Superior temporal gyrus (tissue), 1 donor: ENCODE results near the gene BRINP1.

Experiments
- DNase-seq: peaks from one replicate; pipeline ENCODE4 v3.0.0-alpha.2; 2016; ENCODE audit errors: extremely low spot score

BRINP1 gene, protein sequence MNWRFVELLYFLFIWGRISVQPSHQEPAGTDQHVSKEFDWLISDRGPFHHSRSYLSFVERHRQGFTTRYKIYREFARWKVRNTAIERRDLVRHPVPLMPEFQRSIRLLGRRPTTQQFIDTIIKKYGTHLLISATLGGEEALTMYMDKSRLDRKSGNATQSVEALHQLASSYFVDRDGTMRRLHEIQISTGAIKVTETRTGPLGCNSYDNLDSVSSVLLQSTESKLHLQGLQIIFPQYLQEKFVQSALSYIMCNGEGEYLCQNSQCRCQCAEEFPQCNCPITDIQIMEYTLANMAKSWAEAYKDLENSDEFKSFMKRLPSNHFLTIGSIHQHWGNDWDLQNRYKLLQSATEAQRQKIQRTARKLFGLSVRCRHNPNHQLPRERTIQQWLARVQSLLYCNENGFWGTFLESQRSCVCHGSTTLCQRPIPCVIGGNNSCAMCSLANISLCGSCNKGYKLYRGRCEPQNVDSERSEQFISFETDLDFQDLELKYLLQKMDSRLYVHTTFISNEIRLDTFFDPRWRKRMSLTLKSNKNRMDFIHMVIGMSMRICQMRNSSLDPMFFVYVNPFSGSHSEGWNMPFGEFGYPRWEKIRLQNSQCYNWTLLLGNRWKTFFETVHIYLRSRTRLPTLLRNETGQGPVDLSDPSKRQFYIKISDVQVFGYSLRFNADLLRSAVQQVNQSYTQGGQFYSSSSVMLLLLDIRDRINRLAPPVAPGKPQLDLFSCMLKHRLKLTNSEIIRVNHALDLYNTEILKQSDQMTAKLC

DNA sequence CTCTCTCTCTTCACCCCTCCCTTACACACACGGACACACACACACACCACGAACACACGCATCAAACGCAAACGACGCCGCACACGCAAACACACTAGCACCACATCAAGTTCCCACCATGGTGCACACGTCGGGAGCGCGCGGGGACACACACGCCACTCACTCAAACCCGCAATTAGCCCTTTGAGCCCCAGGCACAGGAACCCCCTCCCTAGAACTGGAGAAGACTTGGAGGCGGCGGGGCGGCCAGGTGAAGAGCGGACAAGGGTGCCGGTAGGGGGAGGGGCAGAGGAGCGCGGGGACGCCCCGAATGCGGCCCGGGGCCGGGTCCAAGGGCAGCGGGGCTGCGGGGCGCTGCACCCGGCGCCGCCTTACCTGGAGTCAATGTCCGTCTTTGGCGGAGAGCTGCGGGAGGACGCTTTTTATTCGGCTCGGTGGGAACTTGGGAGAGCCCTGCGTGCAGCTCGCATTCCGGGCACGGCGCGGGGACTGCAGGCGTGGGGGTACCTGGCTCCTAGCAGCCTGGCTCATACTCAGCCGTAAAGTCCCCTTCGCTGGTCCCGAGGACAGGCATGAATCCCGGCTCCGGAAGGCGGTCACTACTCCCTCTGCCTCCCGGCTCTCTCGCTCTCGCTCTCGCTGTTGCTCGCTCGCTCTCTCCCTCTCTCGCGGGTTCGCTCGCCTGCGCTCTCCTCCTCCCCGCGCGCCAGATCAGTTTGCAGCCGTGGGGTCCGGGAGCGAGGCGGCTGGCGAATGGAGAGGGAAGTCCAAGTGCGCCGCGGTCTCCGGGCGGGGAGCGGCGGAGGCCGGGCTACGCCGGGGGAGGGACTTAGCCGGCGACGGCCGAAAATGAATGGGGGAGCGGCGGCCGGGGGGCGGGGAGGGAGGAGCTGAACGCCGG, at the start of gene BRINP1:
BRINP1 (minus strand) TSS at position 755 of the 901 bp plus-strand sequence. CDS start 56,080 bp downstream, outside the sequence.
- peak; percentile 61 for DNase-seq

DNA sequence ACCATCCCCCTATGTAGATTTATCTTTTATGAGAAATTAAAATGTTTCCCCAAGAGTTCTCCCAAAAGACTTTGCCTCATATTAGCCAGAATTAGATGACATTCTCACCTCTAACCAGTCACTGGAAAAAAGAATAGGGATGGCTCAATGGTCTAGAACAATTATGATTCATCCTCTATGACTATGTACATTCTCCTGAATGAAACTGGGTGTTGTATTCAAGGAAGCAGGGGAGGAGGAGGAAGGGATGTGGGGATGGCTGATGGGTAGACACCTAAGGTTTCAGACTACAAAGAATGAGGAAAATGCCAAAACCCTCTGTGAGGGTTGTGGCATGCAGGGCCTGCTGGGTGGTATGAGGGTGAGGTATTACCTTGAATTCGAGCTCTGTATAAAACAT, 49.5 kb upstream of the BRINP1 start:
- DNase-seq, result no peak

DNA sequence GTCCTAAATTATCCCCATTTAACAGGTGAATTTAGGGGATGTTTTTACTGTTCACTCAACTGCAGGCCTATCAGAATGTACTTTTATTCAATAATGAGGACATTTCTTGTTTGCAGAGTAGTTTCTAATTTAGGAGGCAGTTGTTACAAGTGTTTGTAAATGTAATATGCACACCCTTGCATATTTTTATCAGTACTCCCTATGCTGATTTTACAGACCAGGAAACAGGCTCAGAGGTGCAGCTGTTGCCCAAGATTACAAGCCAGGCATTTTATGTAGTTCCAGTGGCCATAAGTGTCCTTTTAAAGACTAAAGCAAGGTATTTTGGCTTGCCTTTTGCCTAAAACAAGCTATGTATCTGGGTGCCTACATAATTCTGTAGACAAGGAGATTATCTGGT, 47.6 kb upstream of the BRINP1 start:
- DNase-seq, result no peak

DNA sequence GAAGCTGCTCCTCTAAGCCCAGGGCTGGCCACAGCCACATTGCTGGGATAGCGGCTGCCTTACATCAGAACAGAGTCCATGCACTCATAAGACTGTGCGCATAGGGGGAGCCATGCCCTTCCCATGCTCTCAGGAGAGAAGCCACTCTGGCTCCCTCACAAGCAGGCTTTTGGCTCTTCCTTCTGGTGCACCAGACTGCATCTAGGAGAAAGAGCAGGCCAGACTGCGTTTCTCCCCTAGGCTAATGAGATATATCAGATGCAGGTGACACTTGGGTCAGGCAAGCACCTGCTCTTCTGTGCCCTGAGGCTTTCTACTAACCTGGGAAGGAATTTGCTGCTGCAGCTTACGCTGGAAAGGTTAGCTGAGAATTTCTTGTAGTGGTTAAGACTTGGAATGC, 43.2 kb upstream of the BRINP1 start:
- DNase-seq, result no peak

DNA sequence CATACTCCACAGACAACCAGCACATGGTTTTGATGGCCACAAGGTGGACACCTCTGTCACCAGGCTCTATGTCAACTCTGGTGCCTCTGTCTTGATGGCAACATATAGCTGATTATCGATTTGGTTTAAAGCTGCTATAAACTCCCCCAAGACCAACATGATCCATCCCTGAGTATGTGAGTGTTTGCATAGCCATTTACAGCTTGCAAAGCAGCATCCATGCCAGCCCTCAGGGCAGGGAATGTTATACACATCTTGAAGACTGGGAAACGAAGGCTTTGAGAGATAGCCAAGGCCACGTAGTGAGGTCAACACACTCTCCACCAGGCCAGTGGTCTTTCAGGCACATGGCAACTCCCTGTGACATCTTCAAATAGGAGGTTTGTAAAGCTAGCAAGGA, 40.3 kb upstream of the BRINP1 start:
- no peak for DNase-seq

DNA sequence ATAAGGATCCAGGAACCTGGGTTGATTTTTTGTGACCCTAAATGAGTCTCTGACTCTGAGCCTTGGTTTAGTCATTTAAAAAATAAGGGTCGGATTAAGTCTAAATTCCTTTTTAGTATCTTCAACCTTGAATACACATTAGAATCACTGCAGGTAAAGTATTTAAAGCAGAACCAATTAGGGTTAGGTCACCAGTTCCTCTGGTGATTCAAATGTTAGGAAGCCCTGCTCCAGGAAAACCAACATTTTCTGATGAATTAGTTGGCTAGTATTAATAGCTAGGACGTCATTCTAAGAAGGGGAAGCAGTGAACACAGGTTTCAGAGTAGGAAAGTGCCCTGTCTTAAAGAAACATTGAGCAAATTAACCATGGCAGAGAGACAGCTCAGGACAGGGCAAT, 31.4 kb upstream of the BRINP1 start:
- no peak for DNase-seq

DNA sequence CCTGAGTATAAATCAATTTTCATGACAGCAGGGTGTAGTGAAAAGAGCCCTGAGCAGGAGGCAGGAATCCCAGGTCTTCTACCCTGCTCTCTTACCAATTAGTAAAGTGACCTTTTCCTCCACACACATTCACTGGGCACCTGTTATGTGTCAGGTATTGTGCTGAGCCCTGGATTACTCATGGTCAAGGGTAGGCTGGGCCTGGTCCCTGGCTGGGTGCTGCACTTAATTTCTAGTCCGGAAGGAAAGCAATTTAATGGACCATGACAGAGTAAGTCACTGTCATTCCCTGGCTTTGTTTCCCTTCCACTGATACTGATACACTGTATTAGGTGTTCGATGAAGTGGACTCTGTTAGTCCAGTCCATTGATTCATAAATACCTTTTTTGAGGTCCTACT, 29.1 kb upstream of the BRINP1 start:
- DNase-seq, result no peak

DNA sequence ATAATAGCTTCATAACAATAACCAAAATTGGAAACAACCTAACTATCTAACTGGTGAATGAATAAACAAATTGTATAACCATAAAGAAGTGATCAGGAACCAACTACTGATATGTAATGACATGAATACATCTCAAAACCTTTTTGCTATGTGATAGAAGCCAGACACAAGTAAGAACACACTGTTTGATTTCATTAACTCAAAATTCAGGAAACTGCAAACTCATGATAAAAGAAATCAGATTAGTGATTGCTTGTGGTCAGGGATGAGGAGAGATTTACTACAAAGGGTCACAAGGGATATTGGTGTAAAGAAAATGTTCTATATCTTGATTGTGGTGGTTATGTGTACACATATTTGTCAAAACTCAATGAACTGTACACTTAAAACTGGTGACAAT, 22.6 kb upstream of the BRINP1 start:
- DNase-seq, result no peak

DNA sequence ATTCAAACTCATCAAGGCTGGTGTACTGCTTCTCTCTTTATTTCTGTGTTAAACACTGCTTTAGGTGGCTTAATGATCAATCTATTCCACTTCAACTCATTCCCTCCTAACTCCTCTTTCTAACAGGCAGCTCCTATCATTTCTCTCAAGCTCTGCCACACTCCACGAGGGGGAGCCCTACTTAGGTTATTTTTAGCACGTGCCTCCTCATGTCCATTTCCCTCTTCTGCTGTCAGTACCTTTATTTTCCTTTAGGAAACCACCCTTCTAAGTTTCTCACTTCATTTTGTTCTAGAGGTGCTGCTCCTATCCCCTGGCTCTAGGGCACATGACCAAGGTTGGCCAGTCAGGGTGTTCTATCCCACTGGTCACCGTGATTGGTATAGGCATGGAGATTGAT, 6.7 kb upstream of the BRINP1 start:
- no peak for DNase-seq

DNA sequence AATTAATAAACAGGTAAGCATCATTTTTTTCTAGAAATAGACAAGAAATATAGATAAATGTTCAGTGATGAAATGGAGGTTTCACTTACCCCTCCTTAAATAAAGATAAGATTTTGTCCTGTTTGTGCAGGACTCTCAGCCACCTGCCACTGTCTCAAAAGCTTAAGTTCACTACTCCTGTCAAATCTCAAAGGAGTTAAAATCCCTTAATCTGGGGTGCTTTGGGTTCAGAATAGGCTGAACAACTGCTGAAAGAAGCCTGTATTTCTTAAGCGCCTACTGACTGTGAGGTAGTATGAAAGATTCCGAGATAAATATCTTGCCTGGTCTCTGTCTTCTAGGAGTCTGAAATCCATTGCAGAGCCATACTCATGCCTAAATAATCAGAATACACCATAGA, 3.7 kb upstream of the BRINP1 start:
- no peak for DNase-seq

DNA sequence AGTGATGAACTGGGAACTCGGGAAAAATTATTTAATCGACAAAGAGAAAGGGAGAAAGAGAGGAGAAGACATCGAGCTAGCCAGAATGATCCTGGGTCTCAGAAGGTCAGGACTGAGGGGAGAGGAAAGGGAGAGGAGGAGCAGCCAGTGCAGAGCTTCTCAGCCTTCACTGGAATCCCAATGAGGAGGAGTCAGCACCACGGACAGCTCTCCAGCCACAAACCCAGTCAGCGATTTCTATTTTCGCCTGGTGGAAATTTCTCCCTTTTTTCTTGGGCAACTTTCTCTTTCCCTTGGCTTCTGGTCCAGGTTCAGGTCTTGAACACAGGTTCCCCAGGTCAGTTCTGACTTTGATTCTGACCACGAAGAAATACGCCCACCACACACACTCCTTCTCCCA, 1.6 kb upstream of the BRINP1 start:
- peak; percentile 55 for DNase-seq

DNA sequence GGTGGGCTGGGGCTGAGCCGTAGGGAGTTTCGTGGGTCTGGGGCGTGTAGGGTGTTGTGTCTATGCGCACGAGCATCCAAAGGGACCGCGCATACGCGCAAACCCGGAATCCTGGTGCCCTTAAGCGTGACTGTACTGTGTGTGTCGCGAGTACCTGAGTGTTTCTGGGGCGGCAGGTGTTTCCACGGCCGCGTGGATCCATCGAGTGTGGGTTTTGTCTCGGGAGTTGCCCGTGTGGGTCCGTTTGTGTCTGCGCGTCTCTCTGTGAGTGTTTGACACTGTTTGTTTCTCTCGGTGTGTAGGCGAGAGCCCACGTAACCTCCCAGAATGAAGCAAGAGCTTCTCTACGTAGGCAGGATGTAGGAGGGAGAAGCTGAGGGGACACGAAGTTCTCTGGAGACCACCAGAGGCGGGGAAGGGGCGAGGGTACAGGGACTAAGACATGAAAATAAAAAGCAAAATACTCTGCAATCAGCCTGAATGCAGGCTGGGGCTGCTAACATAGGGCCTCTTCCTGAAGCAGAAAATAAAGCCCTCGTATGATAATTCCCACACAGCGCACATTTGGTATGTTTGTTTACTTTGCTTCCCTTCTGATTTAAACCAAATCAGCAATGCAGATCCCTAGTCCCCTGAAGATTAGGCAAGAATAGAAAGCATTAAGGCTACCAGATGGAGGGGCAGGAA, 588 bp upstream of the BRINP1 start:
- no peak for DNase-seq

DNA sequence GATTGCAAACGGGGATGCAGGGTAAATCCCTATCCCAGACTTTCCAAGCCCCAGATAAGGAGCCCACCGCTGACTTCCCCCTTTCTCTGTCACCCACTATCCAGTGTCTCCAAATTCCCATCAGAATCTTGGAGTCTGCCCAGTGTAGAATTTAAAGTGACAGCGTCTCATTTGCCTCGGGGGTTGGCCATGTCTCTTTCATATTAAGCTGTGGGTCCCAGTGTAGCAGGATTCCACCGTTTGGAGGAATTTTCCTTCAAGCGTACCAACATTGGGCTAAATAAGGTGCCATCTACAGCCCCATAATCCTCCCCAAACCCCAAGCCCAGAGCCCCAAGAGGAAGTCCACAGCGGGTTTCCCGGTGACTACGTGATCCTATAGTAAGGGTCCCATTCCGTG, 1.1 kb downstream of the BRINP1 start:
- peak; percentile 66 for DNase-seq

DNA sequence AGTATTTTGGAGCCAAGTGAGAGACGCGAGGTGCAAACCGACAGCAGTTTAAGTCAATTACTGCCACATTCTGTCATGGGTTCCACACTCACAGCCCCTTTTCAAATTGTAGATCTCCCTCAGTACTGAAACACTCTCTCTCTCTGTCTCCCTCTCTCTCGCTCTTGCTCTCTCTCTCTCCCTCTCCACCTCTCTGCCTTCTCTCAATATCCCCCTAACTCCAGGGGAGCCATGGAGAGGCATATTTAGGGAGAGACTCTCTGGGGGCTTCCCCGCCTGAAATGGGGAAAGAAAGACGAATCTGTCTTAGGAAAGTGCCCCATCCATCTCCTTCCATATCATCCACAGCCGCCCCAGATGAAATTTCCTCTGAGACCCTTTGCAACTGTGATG, 1.6 kb downstream of the BRINP1 start:
- DNase-seq, result no peak

DNA sequence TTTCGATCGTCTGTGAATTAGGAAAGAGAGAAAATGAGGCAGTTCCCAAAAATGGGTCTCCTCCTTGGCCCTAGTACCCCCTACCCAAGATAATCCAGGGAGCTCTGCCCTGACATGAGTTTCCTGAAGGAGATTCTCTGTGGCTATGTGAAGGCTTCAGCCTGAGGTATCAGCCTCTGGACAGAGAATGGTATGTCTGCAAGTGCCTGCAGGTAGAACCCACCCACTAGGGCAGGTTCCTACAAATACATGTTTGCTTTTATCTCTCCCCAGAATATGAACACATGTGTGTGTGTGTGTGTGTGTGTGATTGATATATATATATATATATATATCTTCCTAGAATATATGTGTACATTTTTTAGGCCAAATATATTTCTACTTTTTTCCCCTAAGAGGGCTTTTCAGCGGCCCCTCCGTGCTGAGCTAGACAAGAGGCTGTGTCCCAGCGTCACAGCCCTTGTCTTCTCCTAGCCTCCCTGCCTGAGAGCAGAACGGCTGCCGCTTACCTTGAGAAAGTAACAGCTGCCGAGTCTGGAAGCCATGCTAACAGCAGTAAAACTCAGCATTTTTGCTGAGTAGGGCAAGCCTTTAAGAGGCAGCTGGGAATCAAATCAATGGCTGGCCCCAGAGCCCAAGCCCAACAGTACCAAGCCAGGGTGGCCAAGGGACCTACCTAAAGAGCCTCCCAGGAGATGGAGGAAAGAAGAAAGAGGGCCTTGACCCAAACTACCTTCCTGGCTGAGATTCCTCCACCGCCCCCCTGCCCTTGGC, 2.1 kb downstream of the BRINP1 start:
- peak; percentile 30 for DNase-seq

DNA sequence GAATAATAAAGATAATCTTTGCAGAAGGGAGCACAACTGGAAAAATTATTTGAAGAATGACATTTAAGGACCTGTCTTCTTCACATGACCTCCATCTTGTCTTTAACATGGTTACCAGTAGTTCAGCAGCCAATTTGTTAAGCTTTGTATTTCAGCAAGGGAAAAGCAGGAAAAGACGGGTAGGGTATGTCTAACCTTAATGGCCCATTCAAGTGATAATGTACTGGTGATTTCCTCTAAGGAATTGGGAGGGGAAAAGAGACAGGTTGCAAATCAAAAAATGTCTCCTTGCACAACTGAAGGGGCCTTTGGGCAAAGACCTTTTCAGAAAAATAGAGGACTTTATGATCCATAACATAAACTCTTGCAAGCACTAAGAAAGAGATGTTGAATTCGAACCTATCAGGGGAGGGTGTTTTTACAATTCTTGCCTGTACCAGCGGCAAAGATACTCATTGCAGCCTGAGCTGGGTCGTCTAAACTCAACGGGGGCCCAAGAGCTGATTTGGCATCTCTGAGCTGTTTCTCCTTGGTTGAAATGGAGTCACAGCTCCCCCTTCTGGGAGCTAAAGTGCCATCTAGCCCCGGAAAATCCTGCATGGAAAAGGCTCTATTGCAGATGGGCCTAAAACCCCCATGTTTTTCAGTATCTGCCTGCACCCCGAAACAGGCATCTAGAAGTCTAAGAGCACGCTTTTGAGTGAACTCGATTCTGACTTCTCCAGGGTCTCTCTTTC, 3.8 kb downstream of the BRINP1 start:
- peak; percentile 87 for DNase-seq

DNA sequence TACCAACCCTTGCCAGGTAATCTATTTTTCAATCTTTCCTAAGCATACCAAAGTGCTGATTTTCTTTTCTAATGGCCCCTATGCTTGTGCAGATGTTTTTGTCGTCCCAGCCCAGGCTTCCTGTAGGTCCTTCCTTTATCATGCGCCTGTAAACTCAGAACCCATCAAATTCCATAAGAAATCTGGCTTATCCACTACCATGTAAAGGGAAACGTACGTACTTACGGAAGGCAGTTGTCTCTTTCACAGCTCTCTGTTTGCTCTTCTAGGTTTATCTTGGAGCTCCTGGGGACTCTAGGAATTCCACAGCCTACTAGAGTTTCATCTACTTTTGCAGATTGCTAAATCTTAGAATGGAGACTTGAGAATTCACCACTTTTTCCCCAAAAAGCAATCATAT, 9.0 kb downstream of the BRINP1 start:
- DNase-seq, result no peak

DNA sequence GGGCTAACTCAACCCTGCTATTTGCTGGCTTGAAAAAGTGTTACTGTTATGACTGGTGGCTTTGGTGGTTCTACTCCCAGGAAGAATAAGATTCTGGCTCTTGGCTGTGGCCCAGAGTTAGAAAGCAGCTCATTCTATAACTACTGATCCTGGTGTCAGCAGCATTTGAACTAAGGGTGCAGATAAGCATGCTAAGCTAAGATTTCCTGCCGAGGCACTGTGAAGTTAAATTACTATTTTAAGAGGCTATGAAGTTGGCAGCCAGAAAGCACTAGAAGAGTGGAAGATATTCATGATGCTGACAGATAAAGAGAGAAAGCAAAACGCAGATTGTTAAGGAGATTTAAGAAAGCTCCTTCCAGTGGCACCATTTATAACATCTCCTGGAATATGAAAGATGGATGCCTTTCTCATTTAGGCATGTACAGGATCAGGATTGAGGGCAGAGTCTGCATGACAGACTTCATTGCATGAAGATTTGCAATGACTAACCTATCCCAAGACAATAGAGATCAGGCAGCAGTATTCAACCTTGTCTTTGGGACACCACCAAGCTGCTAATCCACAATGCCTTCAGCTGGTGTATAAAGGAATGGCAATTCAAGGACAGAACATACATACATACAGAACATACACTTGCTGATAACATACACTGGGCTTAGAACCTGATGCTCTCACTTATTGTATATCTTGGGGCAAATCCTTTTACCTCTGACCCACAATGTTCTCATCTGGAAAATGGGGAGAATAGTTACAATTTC, 11.7 kb downstream of the BRINP1 start:
- DNase-seq, result no peak

DNA sequence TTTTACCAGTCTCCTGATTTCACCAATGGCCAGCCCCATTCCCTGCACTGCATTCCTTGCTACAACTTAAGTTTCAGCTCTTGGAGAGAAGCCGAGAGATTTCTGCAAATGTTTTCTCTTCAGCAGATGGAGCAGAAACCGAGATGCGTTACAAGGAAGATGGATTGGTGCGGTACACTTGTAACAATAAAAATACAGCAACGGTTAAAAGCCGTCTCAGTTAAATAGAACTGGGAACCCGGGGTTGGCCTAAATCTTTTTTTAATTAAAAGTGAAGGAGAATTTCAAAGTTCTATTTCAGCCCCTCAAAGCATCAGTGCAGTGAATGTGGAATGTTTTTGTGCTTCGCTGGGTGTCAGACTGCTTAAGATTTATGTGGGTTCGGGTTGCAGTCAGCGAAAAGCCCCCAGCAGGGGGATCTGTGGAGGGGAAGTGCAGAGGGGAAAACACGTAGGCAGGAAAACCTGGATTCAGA, 19.8 kb downstream of the BRINP1 start:
- no peak for DNase-seq
